HG03066 (cell line): ENCODE results near the gene DLL1.
"Not testable (repeated sequence)": the region's sequence is repeated elsewhere in the genome, so short reads cannot be mapped to it uniquely, and the experiment has no call there.

Experiments
- ATAC-seq: cut with Tn5 transposase; IDR thresholded peaks from one replicate; pipeline ENCODE4 v1.9.1; 2021; ENCODE audit warnings: low read depth; ENCODE audit not compliant: unreplicated experiment

DLL1 gene, protein sequence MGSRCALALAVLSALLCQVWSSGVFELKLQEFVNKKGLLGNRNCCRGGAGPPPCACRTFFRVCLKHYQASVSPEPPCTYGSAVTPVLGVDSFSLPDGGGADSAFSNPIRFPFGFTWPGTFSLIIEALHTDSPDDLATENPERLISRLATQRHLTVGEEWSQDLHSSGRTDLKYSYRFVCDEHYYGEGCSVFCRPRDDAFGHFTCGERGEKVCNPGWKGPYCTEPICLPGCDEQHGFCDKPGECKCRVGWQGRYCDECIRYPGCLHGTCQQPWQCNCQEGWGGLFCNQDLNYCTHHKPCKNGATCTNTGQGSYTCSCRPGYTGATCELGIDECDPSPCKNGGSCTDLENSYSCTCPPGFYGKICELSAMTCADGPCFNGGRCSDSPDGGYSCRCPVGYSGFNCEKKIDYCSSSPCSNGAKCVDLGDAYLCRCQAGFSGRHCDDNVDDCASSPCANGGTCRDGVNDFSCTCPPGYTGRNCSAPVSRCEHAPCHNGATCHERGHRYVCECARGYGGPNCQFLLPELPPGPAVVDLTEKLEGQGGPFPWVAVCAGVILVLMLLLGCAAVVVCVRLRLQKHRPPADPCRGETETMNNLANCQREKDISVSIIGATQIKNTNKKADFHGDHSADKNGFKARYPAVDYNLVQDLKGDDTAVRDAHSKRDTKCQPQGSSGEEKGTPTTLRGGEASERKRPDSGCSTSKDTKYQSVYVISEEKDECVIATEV

GRCh38 chr6:170290296-170291128 lies at the start of gene DLL1:
Gene DLL1 (minus strand): TSS chr6:170291078. CDS start chr6:170290139, 939 bp downstream.
- ATAC-seq: no peak

GRCh38 chr6:170335199-170335598 lies 44.3 kb upstream of the DLL1 start:
- not testable (repeated sequence) for ATAC-seq

DNA sequence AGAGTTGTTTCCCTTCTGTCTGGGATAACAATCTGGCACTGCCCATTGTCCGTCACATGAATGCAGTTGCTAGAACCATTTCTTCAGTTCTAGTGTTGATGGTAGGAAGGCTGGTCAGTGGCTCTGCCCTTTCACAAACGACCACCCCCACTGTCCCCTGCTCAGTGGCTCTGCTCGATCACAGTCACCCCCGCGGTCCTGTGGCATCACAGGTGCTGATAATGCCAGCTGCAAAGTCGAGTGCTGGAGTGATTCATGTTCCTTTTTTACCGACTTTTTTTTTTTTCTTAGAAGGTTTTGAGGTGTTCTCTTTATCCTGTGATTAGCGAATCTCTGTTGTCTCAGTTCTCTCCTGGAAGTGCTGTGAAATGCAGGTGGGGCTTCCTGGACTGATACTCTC lies 38.4 kb upstream of the DLL1 start:
- no peak for ATAC-seq

DNA sequence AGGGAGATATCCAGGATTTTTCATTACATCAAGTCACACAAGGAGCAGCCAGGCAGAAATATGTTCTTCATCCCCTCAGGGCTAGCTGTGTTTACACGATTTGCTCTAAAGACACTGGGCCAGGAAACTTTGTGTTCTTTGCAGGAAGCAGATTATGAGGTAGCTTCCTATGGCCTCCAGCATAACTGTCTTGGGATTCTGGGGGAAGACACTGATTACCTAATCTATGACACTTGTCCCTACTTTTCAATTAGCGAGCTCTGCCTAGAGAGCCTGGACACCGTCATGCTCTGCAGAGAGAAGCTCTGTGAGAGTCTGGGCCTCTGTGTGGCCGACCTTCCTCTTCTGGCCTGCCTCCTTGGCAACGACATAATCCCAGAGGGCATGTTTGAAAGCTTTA lies 26.8 kb upstream of the DLL1 start:
- ATAC-seq: no peak

DNA sequence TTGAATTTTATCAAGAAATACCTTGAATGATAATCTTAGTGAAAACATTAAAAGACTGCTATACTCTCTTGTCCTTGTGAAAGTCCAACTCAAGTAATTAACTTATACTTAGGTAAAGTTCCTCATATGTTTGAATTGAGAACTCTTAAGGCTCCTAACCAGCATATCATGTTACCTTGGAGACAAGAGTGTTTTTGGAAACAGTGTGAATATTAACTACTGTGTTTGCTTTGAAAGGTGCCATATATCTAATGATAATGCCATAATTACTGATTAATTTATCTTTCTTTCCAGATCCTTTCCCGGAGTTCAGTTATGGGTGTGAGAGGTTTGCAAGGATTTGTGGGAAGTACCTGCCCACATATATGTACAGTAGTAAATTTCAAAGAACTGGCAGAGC lies 26.2 kb upstream of the DLL1 start:
- no peak for ATAC-seq

GRCh38 chr6:170316071-170316470 lies 25.2 kb upstream of the DLL1 start:
- no peak for ATAC-seq

DNA sequence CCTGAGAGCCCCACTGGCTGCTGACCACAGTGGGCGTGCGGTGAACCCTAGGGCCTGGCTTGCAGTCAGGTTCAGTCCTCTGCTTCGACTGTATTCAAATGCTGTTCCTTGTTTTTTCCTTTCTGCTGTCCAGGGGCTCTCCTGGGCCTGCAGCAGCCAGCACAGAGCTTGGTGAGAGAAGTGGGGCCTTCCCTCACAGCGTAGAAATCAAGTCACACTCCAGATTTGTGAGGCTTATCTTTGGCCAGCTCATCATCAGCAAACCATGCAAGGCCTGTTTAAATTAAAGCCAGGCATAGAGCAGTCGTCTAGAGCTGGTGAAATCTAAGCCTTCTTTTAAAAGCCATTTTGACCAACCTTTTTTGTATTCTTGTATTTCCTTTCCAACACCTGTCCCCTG lies 24.1 kb upstream of the DLL1 start:
- no peak for ATAC-seq

GRCh38 chr6:170313716-170314295 lies 22.9 kb upstream of the DLL1 start:
- no peak for ATAC-seq

DNA sequence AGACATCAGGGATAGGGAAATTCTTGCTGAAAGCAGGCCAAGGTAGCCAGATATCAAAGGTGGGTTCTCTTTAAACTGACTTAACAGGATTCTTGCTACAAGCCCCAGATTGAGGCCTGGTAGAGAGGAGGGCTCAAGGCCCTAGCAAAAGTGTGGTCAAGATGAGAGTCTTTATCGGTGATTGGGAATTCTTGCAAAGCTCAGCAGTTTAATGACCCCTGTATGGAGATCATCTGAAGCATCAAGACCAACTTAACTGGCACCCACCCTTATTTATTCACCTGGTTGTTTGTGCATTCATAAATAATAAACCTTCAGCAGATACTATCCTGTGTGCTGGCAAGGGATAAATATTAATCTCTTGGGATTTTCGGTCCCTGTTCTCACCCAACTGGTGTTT lies 22.0 kb upstream of the DLL1 start:
- ATAC-seq: no peak

- ATAC-seq: no peak
Measured at GRCh38 chr6:170311696-170312095, 20.8 kb upstream of the DLL1 start.

DNA sequence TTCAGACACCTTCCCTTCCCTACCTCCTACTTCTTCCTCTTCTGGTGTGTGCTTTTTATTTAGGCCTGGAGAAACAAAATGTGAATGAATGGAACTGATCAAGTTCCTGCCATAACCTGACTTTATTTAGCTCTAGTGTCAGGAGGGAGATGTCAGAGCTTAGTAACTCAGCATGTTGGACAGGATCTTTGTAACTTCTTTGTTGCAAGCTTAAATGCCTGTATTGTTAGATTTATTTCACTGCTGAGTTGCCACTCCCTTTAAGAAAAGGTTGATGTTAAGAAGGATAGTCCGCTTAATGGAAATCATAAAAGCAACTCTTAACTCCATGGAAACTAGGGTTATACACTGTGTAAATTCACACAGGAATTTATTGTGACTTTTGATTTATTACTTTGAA lies 17.9 kb upstream of the DLL1 start:
- ATAC-seq: no peak

DNA sequence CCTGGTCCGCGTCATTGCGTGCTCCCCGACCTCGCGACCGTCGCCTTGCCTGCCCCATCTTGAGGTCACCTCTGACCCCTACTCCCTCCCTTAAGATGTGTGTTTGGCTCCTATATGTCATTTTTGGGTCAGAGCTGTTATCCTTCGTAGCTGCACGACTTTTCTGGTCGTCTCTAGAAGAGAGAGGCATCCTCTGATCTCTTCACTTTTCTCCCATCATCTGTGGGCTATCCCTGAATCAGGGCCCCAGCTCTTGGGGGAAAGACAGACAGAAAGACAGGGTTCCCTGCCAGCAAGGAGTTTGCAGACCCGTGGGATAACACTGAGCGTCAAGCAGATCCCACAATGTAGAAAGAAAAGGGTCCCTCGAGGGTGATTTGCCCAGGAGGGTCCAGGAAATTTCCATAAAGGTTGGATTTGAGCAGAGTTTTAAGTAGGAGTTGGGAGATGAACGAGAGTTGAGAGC lies 16.2 kb upstream of the DLL1 start:
- no peak for ATAC-seq

GRCh38 chr6:170306324-170307079 lies 15.6 kb upstream of the DLL1 start, which contains the start of gene FAM120B:
Gene FAM120B (plus strand): TSS chr6:170306758. CDS start chr6:170317391, 10,633 bp downstream.
- ATAC-seq: peak; percentile 98

- ATAC-seq: peak; percentile 4
Measured at GRCh38 chr6:170305805-170306323, 15.0 kb upstream of the DLL1 start.

DNA sequence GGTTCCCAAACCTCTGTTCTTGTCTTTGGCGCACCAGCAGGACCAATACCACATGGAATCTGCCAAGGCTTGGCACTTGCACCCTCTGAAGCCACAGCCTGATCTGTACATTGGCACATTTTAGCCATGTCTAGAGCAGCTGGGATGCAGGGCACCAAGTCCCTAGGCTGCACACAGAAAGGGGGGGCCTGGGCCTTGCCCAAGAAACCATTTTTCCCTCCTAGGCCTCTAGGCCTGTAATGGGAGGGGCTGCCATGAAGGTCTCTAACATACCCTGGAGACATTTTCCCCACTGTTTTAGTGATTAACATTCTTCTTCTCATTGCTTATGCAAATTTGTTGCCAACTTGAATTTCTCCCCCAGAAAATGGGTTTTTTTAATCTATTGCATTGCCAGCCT lies 10.3 kb upstream of the DLL1 start:
- no peak for ATAC-seq

DNA sequence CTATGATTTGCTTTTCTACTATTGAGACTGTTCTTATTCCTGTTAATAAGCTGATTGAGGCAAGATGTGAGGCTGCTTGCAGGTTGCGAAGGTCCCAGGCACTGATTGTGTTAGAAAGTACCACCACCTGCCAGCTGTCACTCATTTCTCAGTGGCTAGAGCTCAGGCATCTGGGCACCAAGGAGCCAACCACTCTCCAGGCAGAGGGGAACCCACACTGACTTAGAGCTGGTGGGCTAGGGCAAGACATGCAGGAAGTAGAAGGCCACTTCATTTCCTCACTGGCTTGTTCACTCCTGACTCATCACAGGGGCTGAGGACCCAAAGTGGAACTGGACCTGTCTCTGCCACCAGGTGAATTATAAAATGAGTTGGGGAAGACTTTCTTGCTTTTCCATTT lies 7.8 kb upstream of the DLL1 start:
- no peak for ATAC-seq

DNA sequence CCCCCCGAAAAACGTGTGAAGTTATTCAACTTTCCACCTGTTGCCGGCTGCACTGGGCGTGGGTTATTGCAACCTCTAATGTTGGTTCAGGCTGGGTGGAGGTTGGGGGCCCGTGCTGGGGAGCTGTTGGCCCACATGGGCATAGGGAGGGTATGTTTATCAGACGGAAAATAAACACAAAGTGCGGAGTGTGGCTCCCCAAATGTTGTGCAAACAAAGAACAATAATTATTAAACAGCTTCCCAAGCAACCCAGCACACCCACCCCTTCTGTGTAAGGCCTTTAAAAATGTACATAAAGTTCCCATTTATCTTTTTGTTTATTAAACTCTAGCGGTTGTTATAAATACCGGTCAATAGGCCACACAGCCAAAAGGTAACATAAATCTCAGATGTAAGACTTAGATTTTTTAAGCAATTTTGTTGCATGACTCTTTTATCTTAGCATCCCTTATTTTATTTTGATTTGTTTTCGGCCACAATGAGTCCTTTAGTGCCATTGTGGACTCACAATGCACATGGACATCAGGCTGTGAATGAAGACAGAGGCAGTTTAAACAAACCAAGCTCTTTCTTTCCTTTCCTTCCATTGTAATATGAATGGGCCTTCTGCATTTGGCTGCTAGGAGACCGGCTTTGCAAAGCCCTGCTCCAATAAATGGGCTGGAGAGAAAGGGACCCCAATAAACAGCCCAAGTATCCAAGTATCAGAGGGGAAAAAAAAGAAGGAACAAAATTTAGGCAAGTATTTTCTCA lies 6.9 kb upstream of the DLL1 start:
- ATAC-seq: no peak

DNA sequence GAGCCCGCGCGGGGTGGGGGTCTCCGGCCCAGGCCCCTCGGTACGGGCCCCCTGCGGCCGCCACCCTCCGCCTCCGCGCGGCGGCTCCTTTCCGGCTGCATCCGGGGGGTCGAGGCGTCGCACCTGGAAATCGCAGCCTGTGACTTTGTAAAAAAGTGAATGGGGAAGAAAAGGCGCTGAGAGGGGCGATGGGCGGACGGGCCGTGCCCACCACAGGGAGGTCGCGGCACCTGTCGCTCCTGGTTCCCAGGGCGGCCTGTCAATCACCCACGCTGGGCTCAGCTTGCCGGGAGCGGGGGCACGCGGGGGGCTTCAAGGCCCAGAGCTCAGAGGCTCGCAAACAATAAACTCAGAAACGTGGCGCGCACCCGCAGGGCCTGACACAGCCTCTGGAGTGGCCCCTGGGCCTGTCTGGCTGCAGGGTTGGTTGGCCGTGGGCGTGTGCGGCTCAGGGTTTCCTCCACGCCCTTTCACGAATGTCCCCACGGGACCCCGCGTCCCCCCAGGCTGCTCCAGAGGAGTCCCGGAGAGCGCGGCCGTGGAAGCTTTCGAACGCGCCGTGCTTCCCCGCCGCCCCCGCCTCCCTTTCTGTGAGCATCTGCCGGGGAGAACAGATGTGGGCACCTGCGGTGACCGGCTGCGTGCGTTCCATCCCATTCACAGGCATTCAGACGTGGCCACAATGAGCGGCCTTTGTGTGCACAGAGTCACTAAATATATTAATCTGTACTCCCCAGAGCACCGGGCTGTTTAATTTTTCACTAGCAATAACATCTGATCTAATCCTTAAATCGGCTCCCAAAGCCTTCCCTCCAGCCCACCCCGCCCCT lies 6.1 kb upstream of the DLL1 start:
- no peak for ATAC-seq
